Sigmoid colon (tissue), 3 donors: ENCODE results near the gene TSPAN5.

Experiments
- CTCF ChIP-seq, 4 experiments: fragments of 450-650 bp in 3 of 4; fragments of 200-600 bp in 1 of 4; IDR thresholded peaks; one replicate each; pipeline ENCODE4 v1.5.1; 2016 to 2019; ENCODE audit warnings: antibody characterized with exemption in 4 of 4, mild to moderate bottlenecking in 3 of 4, moderate library complexity in 2 of 4
- POLR2A ChIP-seq, 2 donors: fragments of 450-650 bp; IDR thresholded peaks; one replicate each; pipeline ENCODE4 v1.6.1; 2016; ENCODE audit warnings: antibody characterized with exemption in 2 of 2, mild to moderate bottlenecking in 2 of 2, moderate library complexity in 2 of 2

- TF ChIP-seq CTCF (IDR thresholded peaks at IDR 0.05) = no peak
- TF ChIP-seq POLR2A (IDR thresholded peaks at IDR 0.05) = no peak
Measured at GRCh38 chr4:98505992-98506391, 152.4 kb downstream of the TSPAN5 start.
